Stimulated activated CD4-positive, alpha-beta T cell treated with anti-CD3 and anti-CD28 coated beads, Interleukin-2, amount 100 ng/mL, for 48 hours (primary cell): ENCODE measurements around the gene KRT86.
"Not testable (repeated sequence)": the region's sequence is repeated elsewhere in the genome, so short reads cannot be mapped to it uniquely, and the experiment has no call there.

Experiments
- DNase-seq, 2 donors: peaks; one replicate each; pipeline ENCODE4 v3.0.0-alpha.2; 2020

The KRT86 gene

GRCh38 chr12:52271158-52271557 is 3.3 kb upstream of the KRT86 start:
- DNase-seq, result no peak

GRCh38 chr12:52275686-52276085 is 1.2 kb downstream of the KRT86 start:
- no peak for DNase-seq

GRCh38 chr12:52277486-52278245 is 3.2 kb downstream of the KRT86 start:
- no peak for DNase-seq

- peak; percentile 75 to 80 for DNase-seq
Observed at GRCh38 chr12:52278575-52279421, 4.4 kb downstream of the KRT86 start.

GRCh38 chr12:52279422-52280318 is 5.2 kb downstream of the KRT86 start:
- DNase-seq, result no peak

GRCh38 chr12:52280319-52280795 is 5.9 kb downstream of the KRT86 start:
- no peak for DNase-seq

- no peak for DNase-seq
Observed at GRCh38 chr12:52280796-52281560, 6.5 kb downstream of the KRT86 start.

GRCh38 chr12:52284562-52285171 is 10.2 kb downstream of the KRT86 start:
- DNase-seq, result no peak

GRCh38 chr12:52285172-52285745 is 10.8 kb downstream of the KRT86 start:
- no peak for DNase-seq

GRCh38 chr12:52285851-52286530 is 11.5 kb downstream of the KRT86 start:
- no peak for DNase-seq

GRCh38 chr12:52286857-52287785 is 12.7 kb downstream of the KRT86 start:
- not testable (repeated sequence) for DNase-seq

GRCh38 chr12:52287816-52288805 is 13.7 kb downstream of the KRT86 start:
- DNase-seq, result not testable (repeated sequence)

- not testable (repeated sequence) for DNase-seq
Observed at GRCh38 chr12:52290483-52291134, 16.2 kb downstream of the KRT86 start.

GRCh38 chr12:52291267-52291935 is 17.0 kb downstream of the KRT86 start, which contains the start of gene KRT81:
Gene KRT81, minus strand, starts transcription at chr12:52291534. Its CDS starts 69 bp downstream, at chr12:52291465.
- DNase-seq, result no peak

GRCh38 chr12:52293926-52294325 is 19.5 kb downstream of the KRT86 start:
- no peak for DNase-seq

- DNase-seq, result no peak
Observed at GRCh38 chr12:52294803-52295202, 20.4 kb downstream of the KRT86 start.

GRCh38 chr12:52295663-52296062 is 21.2 kb downstream of the KRT86 start:
- no peak for DNase-seq
